Neuron (in vitro differentiated cells): ENCODE measurements around the gene ABCC4.

Experiments used
- H2AFZ ChIP-seq: one replicate; pipeline ENCODE4 v1.6.1; 2013; ENCODE audit warnings: low read depth, mild to moderate bottlenecking, inconsistent platforms, low read length, moderate library complexity
- H3K27me3 ChIP-seq: one replicate; pipeline ENCODE4 v1.6.1; 2013; ENCODE audit warnings: low read length; ENCODE audit not compliant: insufficient read depth
- H3K36me3 ChIP-seq: one replicate; pipeline ENCODE4 v1.6.1; 2013; ENCODE audit warnings: low read length; ENCODE audit not compliant: insufficient read depth
- H3K4me1 ChIP-seq: one replicate; pipeline ENCODE4 v1.6.1; 2013; ENCODE audit warnings: low read length; ENCODE audit not compliant: insufficient read depth
- H3K4me3 ChIP-seq: 2 replicates; pipeline ENCODE4 v1.5.1; 2013; ENCODE audit warnings: mild to moderate bottlenecking, low read length, moderate library complexity
- H3K9me3 ChIP-seq: one replicate; pipeline ENCODE4 v1.6.1; 2013; ENCODE audit warnings: low read length

ABCC4 gene

GRCh38 chr13:95246292-95247082 lies 54.8 kb downstream of the ABCC4 start:
- H3K4me3 ChIP-seq = no peak overlapping the region
- H3K36me3 ChIP-seq = no peaks in the 10 kb centered on the region
- no peaks in the 10 kb centered on the region for H3K9me3 ChIP-seq
- no peaks in the 10 kb centered on the region for H3K27me3 ChIP-seq
- no peaks in the 10 kb centered on the region for H3K4me1 ChIP-seq
- H2AFZ ChIP-seq = no peak overlapping the region

GRCh38 chr13:95245071-95245470 lies 56.2 kb downstream of the ABCC4 start:
- no peaks in the 10 kb centered on the region for H3K9me3 ChIP-seq
- no peaks in the 10 kb centered on the region for H3K4me1 ChIP-seq
- no peak overlapping the region for H3K4me3 ChIP-seq
- H3K36me3 ChIP-seq = no peaks in the 10 kb centered on the region
- no peaks in the 10 kb centered on the region for H3K27me3 ChIP-seq
- no peak overlapping the region for H2AFZ ChIP-seq

- Histone ChIP-seq H3K9me3 (no peaks in the 10 kb centered on the region), H3K27me3 (no peaks in the 10 kb centered on the region), H2AFZ (no peak overlapping the region), H3K4me3 (no peak overlapping the region), H3K4me1 (no peaks in the 10 kb centered on the region), H3K36me3 (no peaks in the 10 kb centered on the region)
Observed at GRCh38 chr13:95243207-95243606, 58.0 kb downstream of the ABCC4 start.

- Histone ChIP-seq H3K27me3 (no peaks in the 10 kb centered on the region), H3K9me3 (no peaks in the 10 kb centered on the region), H3K36me3 (no peaks in the 10 kb centered on the region), H3K4me1 (no peaks in the 10 kb centered on the region), H2AFZ (no peak overlapping the region), H3K4me3 (no peak overlapping the region)
Observed at GRCh38 chr13:95241321-95241720, 59.9 kb downstream of the ABCC4 start.

- Histone ChIP-seq H3K4me3 (no peak overlapping the region), H3K4me1 (no peaks in the 10 kb centered on the region), H3K9me3 (no peaks in the 10 kb centered on the region), H3K27me3 (no peaks in the 10 kb centered on the region), H3K36me3 (no peaks in the 10 kb centered on the region), H2AFZ (no peak overlapping the region)
Observed at GRCh38 chr13:95239283-95239682, 62.0 kb downstream of the ABCC4 start.

- Histone ChIP-seq H2AFZ (no peak overlapping the region), H3K4me3 (no peak overlapping the region), H3K36me3 (no peaks in the 10 kb centered on the region), H3K9me3 (no peaks in the 10 kb centered on the region), H3K4me1 (no peaks in the 10 kb centered on the region), H3K27me3 (no peaks in the 10 kb centered on the region)
Observed at GRCh38 chr13:95237310-95237870, 63.9 kb downstream of the ABCC4 start.

- H3K4me1 ChIP-seq = no peaks in the 10 kb centered on the region
- no peak overlapping the region for H2AFZ ChIP-seq
- no peak overlapping the region for H3K4me3 ChIP-seq
- no peaks in the 10 kb centered on the region for H3K27me3 ChIP-seq
- no peaks in the 10 kb centered on the region for H3K36me3 ChIP-seq
- H3K9me3 ChIP-seq = no peaks in the 10 kb centered on the region
Observed at GRCh38 chr13:95236774-95237173, 64.5 kb downstream of the ABCC4 start.

GRCh38 chr13:95235974-95236373 lies 65.3 kb downstream of the ABCC4 start:
- Histone ChIP-seq H3K4me1 (no peaks in the 10 kb centered on the region), H3K36me3 (no peaks in the 10 kb centered on the region), H3K4me3 (no peak overlapping the region), H3K9me3 (no peaks in the 10 kb centered on the region), H2AFZ (no peak overlapping the region), H3K27me3 (no peaks in the 10 kb centered on the region)

- Histone ChIP-seq H3K27me3 (no peaks in the 10 kb centered on the region), H3K4me1 (no peaks in the 10 kb centered on the region), H3K36me3 (no peaks in the 10 kb centered on the region), H3K9me3 (no peaks in the 10 kb centered on the region), H3K4me3 (no peak overlapping the region), H2AFZ (no peak overlapping the region)
Observed at GRCh38 chr13:95235199-95235756, 66.0 kb downstream of the ABCC4 start.

GRCh38 chr13:95234242-95234641 lies 67.0 kb downstream of the ABCC4 start:
- Histone ChIP-seq H3K9me3 (no peaks in the 10 kb centered on the region), H3K27me3 (no peaks in the 10 kb centered on the region), H3K36me3 (no peaks in the 10 kb centered on the region), H3K4me3 (no peak overlapping the region), H3K4me1 (no peaks in the 10 kb centered on the region), H2AFZ (no peak overlapping the region)

GRCh38 chr13:95233026-95233635 lies 68.1 kb downstream of the ABCC4 start:
- Histone ChIP-seq H3K4me3 (no peak overlapping the region), H2AFZ (no peak overlapping the region), H3K27me3 (no peaks in the 10 kb centered on the region), H3K9me3 (no peaks in the 10 kb centered on the region), H3K4me1 (no peaks in the 10 kb centered on the region), H3K36me3 (no peaks in the 10 kb centered on the region)

GRCh38 chr13:95231393-95231792 lies 69.9 kb downstream of the ABCC4 start:
- no peak overlapping the region for H3K4me3 ChIP-seq
- no peaks in the 10 kb centered on the region for H3K36me3 ChIP-seq
- no peak overlapping the region for H2AFZ ChIP-seq
- no peaks in the 10 kb centered on the region for H3K9me3 ChIP-seq
- H3K27me3 ChIP-seq = no peaks in the 10 kb centered on the region
- no peaks in the 10 kb centered on the region for H3K4me1 ChIP-seq

- Histone ChIP-seq H3K4me1 (no peaks in the 10 kb centered on the region), H3K4me3 (no peak overlapping the region)
Observed at GRCh38 chr13:95229855-95230254, 71.4 kb downstream of the ABCC4 start.

More at GRCh38 chr13:95229855-95230254, 71.4 kb downstream of the ABCC4 start:
- no peaks in the 10 kb centered on the region for H3K36me3 ChIP-seq
- no peaks in the 10 kb centered on the region for H3K27me3 ChIP-seq
- H2AFZ ChIP-seq = no peak overlapping the region
- H3K9me3 ChIP-seq = no peaks in the 10 kb centered on the region
